Superior temporal gyrus (tissue), 1 donor: ENCODE measurements around the gene AJAP1.

Experiments used
- DNase-seq: peaks from one replicate; pipeline ENCODE4 v3.0.0-alpha.2; 2016; ENCODE audit errors: extremely low spot score

AJAP1 gene

GRCh38 chr1:4700801-4701200 lies 46.4 kb downstream of the AJAP1 start:
- DNase-seq, result peak; percentile 88

DNA sequence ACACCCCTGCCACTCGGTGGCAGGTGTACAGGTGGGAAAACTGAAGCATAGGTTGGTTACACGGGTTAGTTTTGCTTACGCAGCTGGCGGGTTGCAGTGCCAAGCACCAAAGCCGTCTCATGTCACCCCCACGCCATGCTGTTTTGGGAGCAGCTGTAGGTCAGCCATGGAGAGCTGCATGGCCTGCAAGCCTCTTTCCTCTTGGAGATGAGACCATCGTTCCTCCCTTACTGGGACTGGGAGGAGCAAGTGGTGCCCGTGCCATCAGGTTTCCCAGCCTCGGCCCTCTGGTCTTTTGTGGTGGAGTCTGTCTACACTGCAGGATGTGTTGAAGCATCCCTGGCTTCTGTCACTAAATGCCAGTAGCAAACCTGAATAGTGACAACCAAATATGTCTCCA lies 46.9 kb downstream of the AJAP1 start:
- DNase-seq, result no peak

GRCh38 chr1:4702464-4702863 lies 48.1 kb downstream of the AJAP1 start:
- DNase-seq, result no peak

- no peak for DNase-seq
These were observed 48.5 kb downstream of the AJAP1 start for GRCh38 chr1:4702932-4703331.

DNA sequence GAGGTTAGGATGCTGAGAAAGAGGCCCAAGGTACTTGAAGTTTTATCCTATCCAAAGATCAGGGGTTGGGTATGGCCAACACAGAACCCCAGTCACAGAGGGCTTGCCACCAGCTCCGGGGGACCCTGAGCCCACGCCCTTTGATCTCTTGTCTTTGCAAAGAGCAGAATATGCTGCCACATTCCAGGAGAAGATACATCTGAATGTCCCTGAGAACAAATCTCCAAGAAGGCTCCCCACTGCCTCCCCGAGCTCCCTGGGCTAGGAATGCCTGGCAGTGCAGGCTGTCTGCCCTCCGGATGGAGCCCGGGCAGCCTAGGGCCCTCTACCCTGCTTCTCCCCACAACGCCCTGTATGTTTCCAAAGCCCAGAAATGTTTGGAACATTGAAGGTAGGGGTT lies 49.2 kb downstream of the AJAP1 start:
- DNase-seq, result no peak

- no peak for DNase-seq
These were observed 54.6 kb downstream of the AJAP1 start for GRCh38 chr1:4708840-4709507.

DNA sequence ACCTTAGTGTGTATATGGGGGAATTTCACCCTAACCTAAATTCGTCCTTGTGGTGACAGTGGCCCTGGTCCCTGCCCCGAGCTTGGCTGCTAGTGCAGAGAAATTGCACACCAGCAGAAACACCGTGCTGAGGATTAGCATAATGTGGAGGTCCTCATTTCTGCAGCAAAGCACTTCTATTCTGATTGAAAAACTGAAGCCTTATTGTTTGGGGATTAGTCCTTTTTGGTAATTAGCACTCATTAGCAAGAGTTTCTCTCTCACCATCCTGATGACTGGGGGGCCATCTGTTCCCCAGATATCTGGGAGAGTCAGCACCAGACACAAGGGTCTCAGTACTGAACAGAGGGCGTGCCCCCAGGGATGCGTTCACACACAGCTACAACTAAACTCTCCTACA lies 55.2 kb downstream of the AJAP1 start:
- no peak for DNase-seq

DNA sequence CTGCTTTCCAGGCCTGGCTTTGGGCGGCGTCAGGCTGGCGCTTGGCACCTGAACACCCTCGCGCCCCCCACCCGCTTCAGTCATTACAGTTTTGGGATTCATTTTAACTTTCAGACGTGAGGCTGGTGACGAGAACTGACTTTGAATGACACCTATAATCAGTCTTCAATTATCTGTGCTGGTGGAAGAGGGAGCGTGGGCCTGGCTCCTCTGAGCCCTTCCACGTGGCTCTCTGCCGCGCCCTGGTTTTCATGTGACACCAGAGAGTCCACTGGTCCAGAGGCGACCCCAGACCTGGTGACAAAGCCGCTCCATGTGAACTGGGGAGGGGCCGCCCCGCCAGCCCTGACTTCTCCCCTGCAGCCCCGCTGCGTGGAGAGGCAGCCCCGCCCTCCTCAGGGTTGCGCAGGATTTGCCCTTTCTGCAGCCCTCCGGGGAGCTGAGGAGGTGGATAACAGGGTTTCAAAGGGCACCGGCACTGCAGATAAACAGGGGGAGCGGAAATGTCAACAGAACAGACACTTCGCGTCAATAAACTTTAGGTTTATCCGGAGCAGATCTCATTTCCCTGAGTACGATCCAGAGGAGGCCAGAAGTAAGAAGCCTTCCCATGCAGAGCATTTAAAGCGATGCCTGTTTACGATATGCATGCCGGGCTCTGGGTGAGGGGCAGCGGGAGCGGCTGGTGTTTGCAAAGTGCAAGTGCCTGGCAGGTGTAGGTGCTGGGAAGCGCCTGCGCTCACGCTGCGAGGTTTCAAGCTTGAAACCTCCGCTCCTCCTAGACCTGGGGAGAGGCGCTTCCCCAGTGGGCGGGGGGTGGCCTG lies 56.4 kb downstream of the AJAP1 start:
- DNase-seq, result no peak

DNA sequence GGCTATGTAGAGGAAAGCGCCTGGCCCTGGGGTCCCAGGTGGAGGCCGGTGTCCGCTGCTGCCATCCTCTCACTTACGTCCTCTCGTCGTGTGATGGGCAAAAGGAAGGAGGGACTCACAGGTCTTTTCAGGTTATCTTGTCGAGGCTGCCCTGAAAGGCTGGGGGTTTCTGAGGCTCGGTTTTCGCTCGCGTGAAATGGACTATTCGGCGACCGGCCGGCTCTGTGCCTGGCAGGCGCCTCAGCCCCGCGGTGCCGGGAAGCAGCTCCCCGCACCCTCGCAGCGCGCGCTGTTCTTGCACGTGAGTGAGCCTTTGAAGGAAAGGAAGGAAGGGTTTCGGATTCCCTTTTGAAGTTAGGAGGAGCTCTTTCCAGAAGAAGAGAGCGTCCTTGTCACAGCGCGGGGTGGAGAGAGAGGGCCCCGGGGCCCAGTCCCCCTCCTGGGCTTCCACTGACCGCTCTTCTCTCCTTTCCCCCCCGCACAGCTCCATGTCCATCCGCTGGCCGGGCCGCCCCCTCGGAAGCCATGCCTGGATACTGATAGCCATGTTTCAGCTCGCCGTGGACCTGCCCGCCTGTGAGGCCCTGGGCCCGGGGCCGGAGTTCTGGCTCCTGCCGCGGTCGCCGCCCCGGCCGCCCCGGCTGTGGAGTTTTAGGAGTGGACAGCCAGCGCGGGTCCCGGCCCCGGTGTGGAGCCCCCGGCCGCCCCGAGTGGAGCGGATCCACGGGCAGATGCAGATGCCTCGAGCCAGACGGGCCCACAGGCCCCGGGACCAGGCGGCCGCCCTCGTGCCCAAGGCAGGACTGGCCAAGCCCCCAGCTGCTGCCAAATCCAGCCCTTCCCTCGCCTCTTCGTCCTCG lies 57.2 kb downstream of the AJAP1 start:
- no peak for DNase-seq

DNA sequence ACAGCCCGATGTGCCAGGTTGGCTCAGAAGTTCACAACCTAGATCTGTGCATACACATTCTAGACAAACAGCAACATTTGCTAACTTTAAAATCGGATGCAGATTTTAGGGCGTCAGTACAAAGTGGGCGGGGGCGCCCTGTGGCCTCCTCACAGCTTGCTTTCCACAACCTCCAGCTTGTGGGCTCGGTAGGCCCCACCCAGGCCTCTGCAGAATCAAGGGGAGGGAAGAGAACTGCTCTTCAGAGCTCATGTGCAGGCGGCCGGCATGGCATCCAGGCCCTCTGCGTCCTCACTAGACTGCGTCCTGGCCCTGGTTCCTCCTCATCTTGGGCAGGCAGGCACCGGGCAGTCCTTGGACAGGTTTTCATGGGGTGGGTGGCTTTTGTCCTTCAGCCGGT lies 59.3 kb downstream of the AJAP1 start:
- no peak for DNase-seq

DNA sequence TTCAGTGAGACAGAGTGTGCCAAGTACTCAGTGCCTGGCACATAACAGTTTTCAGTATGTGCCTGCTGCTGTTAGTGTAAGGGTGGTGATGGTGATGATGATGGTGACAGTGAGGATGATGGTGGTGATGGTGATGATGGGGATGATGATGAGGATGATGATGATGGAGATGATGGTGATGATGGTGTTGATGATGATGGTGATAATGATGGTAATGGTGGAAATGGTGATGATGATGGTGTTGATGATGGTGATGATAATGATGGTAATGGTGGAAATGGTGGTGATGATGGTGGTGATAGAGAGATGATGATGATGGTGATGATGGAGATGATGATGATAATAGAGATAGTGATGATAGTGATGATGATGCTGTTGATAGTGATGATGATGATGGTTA lies 62.0 kb downstream of the AJAP1 start:
- DNase-seq, result no peak

- DNase-seq, result no peak
These were observed 63.7 kb downstream of the AJAP1 start for GRCh38 chr1:4718071-4718470.

GRCh38 chr1:4723106-4723505 lies 68.7 kb downstream of the AJAP1 start:
- DNase-seq, result no peak

DNA sequence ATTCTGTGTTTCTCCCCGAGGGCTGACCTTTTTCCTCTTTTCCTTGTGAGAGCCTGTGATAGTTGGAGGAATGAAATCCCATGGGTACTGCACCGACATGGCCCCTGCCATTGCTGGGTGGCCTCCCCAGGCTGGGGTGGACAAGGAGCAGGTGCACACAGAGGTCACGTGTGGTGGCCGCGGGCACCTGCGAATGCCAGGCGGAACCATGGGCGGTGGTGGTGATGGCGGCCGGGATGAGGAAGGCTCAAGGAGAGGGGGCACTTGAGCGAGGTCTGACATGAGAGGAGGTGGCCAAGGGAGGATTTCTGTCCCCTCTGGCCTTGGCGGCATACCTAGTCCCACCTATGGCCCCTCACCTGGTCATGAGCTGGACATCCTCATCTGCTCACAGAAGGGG lies 69.6 kb downstream of the AJAP1 start:
- no peak for DNase-seq

GRCh38 chr1:4724695-4725250 lies 70.4 kb downstream of the AJAP1 start:
- no peak for DNase-seq

DNA sequence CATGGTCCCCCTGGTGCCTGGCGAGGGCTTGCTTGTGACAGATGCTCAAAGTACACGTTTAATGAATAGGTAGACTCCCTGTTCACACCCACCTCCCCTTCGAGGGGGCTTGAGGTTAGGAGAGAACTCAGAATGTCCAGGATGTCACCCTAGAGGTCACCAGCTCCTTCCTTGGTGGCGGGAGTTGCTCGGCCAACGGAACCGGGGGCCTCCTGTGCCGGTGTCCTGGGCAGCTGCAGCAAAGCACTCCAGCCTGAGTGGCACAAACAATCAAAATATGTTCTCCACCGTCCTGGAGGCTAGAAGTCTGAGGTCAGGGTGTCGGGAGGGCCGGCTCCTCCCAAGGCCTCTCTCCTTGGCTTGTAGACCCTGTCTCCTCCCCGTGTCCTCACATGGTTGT lies 71.0 kb downstream of the AJAP1 start:
- no peak for DNase-seq

DNA sequence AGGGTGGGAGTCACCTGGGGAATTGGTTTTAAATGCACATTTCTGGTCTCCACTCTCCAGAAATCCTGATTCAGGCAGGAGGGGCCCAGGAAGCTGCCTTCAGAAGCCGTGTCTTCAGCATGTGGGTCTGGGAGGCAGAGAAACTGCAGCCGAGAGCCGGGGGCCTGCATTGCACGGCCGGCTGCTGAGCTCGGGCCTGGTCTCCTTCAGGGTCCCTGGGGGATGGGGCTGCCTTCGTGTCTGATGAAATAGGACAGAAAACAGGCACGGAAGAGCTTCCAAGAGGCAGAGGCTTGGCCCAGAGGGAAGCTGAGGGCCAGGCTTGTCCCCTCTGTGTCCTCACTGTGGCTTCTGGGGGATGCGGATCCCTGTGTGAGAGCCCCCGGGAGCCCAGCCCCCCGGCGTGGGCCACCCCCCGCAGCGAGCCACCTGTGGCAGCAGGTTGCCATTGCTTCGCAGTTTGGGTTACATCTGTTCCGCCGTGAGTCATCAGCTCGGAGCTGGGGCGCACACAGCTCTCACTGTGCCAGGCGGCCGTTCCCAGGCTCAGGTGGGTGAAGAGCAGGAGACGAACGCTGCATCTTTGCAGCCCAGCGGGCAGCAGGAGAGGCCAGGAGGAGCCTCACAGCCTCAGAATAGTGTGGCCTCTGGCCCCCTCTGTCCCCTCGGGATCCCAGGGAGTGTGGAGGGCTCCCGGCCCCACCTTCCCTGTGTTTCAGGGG lies 72.4 kb downstream of the AJAP1 start:
- DNase-seq, result no peak

- no peak for DNase-seq
These were observed 74.1 kb downstream of the AJAP1 start for GRCh38 chr1:4728319-4729089.

GRCh38 chr1:4729090-4729471 lies 74.7 kb downstream of the AJAP1 start:
- DNase-seq, result no peak

- no peak for DNase-seq
These were observed 75.7 kb downstream of the AJAP1 start for GRCh38 chr1:4730078-4730477.
